GM13977 (cell line): ENCODE measurements around the gene LRRC71.

Source experiments
- DNase-seq: peaks from one replicate; pipeline ENCODE4 v3.0.0; 2012; ENCODE audit warnings: low spot score
- in situ Hi-C: fragments of 300-500 bp; cut with MboI; formaldehyde crosslinking; loops from one replicate; pipeline ENCODE4 v1.12.0; 2022; ENCODE audit warnings: low sequenced_read_pairs, low pct_unique_long_range_greater_than_20kb, mixed read lengths, inconsistent platforms; ENCODE audit not compliant: unreplicated experiment
- TF ChIP-seq, protein P1 (sequence below): IDR thresholded peaks from 2 replicates; pipeline ENCODE4 v1.5.1; 2012; ENCODE audit warnings: mild to moderate bottlenecking, control low read depth; ENCODE audit not compliant: insufficient read depth; ENCODE audit errors: extremely low read depth, missing control alignments

Gene LRRC71

DNA sequence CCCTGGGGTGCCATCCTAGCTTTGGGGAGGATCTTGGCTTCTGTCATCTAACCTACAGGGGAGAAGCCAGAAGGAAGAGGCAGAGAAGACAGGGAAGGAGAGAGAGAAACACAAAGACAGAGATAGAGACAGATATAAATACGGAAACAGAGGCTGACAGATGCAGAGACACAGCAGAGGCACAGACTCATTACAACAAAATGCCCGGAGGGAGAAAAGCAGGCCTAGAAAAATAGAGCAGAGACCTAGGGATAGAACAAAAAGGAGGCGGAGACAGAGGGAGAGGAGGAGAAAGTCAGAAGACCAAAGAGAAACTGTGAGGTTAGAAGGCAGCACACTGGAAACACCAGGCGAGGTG is 25.0 kb upstream of the LRRC71 start:
- TF ChIP-seq, protein P1, sequence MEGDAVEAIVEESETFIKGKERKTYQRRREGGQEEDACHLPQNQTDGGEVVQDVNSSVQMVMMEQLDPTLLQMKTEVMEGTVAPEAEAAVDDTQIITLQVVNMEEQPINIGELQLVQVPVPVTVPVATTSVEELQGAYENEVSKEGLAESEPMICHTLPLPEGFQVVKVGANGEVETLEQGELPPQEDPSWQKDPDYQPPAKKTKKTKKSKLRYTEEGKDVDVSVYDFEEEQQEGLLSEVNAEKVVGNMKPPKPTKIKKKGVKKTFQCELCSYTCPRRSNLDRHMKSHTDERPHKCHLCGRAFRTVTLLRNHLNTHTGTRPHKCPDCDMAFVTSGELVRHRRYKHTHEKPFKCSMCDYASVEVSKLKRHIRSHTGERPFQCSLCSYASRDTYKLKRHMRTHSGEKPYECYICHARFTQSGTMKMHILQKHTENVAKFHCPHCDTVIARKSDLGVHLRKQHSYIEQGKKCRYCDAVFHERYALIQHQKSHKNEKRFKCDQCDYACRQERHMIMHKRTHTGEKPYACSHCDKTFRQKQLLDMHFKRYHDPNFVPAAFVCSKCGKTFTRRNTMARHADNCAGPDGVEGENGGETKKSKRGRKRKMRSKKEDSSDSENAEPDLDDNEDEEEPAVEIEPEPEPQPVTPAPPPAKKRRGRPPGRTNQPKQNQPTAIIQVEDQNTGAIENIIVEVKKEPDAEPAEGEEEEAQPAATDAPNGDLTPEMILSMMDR = no peak
- no peak for DNase-seq
- in situ Hi-C loops = no loop called here

DNA sequence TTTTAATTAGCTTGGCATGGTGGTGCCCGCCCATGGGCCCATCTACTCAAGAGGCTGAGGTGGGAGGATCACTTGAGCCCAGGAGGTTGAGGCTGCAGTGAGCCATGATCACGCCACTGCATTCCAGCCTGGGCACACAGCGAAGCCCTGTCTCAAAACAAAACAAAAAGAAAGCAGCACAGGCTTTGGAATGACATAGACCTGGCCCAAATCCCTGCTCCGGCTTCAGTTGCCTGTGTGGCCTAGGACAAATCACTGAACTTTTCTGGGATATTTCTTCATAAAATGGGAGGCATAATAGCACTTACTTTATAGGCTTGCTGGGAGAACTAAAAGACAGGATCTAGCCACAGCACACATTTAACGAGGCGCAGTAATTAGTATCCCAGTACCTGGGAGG is 24.5 kb upstream of the LRRC71 start:
- no peak for DNase-seq
- in situ Hi-C loops = no loop called here
- TF ChIP-seq, protein P1 = no peak

DNA sequence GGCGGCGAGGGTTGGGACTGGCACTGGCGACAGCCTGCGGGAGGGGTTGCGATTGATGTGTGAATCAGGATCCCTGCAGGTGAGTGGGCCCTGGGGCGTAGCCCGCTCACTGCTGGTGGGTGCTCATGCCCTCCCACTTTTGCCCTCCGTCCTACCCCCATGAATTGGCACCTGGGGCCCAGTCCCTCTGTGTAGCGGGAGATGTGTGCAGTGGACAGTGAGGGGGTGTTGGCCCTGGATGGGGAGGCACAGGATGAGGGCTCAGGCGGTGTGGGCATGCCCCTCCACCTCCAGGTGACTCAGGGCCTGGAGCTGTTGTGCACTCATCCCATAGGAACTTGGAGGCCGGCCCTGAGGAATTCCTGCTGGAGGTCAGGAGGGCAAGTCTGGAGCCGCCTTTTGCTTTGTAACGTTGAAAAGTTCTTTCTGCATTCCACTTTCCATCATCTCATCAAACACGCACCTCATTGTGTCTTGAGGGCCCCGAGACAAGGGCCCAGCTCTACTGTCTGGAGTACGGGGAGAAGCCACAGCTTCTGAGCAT is 23.9 kb upstream of the LRRC71 start:
- DNase-seq = no peak
- TF ChIP-seq, protein P1 = no peak
- in situ Hi-C loops = no loop called here

DNA sequence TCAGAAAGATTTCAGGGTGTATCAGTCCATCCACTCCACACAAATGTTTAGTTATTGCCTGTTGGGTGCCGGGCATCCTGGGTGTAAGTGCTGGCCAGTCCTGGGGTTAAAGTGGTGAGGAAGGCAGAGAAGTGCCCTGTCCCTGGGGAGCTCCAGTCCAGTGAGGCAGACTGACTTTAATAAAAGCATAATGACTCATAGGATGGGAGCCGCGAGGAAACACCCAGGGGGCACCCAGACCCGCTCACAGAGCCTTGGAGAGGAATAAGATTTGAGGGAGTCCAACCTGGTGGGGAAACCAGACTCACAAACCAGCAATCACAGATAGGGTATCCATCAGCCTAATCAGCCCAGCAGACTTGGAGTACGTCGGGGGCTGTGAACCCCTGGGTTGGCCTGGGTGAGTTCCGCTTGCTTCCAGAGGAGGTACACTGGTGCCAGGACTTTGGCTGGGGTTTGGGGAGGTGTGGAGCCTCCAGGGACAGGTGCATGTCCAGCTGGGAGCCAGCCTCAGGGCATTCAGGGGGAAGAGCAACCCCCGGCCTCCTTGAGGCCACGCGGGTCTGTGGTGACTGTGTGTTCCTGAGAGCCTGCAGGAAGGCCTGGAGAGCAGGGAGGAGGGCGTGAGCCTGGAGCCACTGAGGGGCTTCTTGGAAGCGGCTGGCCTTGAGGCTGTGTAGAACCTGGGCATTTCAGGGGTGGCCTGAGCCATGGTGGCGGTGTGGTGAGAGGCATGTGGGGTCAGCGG is 23.2 kb upstream of the LRRC71 start:
- no peak for DNase-seq

DNA sequence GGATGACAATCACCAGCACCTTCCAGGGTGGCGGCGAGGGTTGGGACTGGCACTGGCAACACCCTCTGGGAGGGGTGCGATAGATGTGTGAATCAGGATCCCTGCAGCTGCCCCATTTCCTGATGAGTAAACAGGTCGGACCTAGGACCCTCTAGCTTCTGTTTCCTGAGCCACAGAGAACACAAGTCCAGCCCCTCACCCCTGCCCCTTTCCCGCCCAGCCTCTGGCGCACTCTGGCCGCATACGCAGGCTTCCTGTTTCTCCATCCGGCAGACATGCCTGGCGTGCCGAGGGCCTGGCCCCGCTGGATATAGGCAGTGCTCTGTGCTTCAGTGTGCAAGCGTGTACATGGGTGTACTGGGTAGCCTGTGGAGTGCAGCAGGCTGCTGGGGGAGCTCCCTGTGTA is 22.3 kb upstream of the LRRC71 start:
- in situ Hi-C loops = no loop called here
- no peak for DNase-seq
- TF ChIP-seq, protein P1 = no peak

More for the DNA sequence above, 23.2 kb upstream of the LRRC71 start:
- TF ChIP-seq, protein P1 = no peak
- in situ Hi-C loops = no loop called here

DNA sequence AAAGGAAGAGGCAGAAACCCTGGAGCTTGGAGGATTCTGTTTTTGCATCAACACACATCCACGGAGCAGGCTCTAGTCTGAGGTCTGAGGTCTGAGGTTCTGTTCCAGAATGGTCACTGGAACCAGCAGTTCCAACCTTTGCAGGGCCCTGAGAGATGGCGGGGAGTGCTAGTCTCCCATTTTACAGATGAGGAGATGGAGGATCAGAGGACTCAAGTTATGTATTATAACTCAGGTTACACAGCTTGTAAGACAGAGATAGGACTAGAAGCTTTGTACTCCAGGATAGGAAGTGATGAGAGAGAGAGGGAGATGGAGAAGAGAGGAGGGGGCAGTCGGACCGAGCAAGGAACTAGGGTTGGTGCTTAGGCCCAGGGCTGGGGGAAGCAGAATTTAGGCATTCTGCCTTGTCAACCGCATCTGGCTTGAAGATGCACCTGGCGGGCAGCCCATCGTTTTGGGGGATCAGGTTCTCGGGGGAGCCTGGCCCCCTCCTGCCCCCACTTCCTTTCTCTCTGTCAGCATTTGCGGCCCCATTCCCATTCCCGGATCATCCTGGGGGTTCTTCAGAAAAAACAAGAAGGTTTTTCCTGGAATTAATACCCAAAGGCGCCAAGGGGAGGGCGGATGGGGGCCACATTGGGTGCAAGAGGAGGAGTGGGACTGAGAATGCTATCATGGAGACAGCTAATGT is 21.3 kb upstream of the LRRC71 start:
- TF ChIP-seq, protein P1 = no peak
- in situ Hi-C loops = no loop called here
- DNase-seq = no peak
